SK-N-MC (cell line): Measurements from ENCODE around the gene TMEM270.

Source experiments
- EZH2 ChIP-seq: fragments of 200-600 bp; sonication (generic); IDR thresholded peaks from one replicate; pipeline ENCODE4 v1.6.1; 2017; ENCODE audit warnings: antibody characterized with exemption
- FOXP2 ChIP-seq: optimal IDR thresholded peaks from 2 replicates; pipeline ENCODE3; 2011; ENCODE audit warnings: mild to moderate bottlenecking, moderate library complexity; ENCODE audit not compliant: insufficient read depth; ENCODE audit errors: extremely low read length, control extremely low read depth
- POLR2AphosphoS5 ChIP-seq: IDR thresholded peaks from 2 replicates; pipeline ENCODE4 v1.6.1; 2012; ENCODE audit warnings: mild to moderate bottlenecking, low read depth, low read length, borderline replicate concordance

DNA sequence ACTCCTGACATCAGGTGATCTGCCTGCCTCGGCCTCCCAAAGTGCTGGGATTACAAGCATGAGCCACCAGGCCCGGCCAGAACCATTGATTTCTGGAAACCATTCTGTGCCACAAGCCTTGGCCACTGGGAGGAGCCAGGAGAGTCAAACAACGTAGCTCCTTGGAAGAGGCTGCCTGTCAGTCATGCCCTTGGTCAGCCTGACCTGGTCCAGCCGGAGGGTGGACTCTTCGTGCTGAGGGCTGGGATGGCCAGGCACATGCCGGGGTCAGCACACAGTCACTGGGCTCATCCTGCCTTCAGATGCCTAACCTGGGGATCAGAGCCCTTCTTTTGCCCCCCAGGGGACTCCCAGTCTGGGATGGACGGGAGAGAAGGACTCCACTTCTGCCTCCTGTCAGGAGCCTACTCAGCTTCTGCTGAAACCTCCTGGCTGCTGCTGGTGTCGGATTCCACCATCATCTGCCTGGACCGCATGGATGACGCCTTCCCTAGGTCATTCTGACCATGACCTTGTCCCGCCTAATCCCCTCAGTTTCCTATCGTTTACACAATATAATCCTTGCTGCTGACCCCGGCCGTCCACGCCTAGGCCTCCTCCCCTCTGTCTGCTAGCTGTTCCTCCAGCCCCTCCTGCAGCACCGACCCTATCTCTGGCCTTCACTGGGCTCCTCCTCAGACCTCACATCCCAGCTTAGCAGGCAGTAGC is 30.4 kb downstream of the TMEM270 start:
- TF ChIP-seq POLR2AphosphoS5 (no peak), EZH2 (no peak), FOXP2 (no peak)
